ENCODE measurements around the gene MNT.

Gene MNT

GRCh38 chr17:2354311-2354710, 46.5 kb downstream of the MNT start:
- ChIA-PET POLR2A (no interaction called here), CTCF (interaction anchor here (1.0 to 3.3 kb wide), 11 partner anchors 12 to 300 kb away, joined by 3 to 56 read pairs (median 10); partner anchors contain the start of genes HIC1, SGSM2 and TSR1)
- no peak for TF ChIP-seq CTCF (IDR thresholded peaks at IDR 0.05; ENCODE audit: control extremely low read depth, extremely low read depth, low read depth, missing control alignments)
- DNase-seq (ENCODE audit: extremely low spot score): no peak

GRCh38 chr17:2351269-2351668, 49.6 kb downstream of the MNT start:
- no peak for TF ChIP-seq CTCF (IDR thresholded peaks at IDR 0.05; ENCODE audit: control extremely low read depth, extremely low read depth, low read depth, missing control alignments)
- ChIA-PET POLR2A (no interaction called here), CTCF (interaction anchor here (0.9 to 3.2 kb wide), 4 partner anchors 10 to 297 kb away, joined by 3 to 23 read pairs (median 5); partner anchors contain the start of genes HIC1 and TSR1)
- DNase-seq (ENCODE audit: extremely low spot score): no peak

GRCh38 chr17:2347805-2348685, 52.8 kb downstream of the MNT start:
- ChIA-PET POLR2A (no interaction called here), CTCF (interaction anchor here (1.0 to 1.5 kb wide), 5 partner anchors 9 to 293 kb away, joined by 3 to 4 read pairs (median 3); partner anchors contain the start of gene HIC1)
- DNase-seq (ENCODE audit: extremely low spot score): no peak
- TF ChIP-seq CTCF (IDR thresholded peaks at IDR 0.05; ENCODE audit: control extremely low read depth, extremely low read depth, low read depth, missing control alignments): no peak

GRCh38 chr17:2346475-2346874, 54.4 kb downstream of the MNT start:
- CTCF ChIA-PET: interaction anchor here (1.4 to 3.3 kb wide), 3 partner anchors 36 to 291 kb away, joined by 3 to 15 read pairs (median 3); no protein-coding TSS in a partner anchor
- DNase-seq (ENCODE audit: extremely low spot score): no peak
- POLR2A ChIA-PET: interaction anchor here (0.9 kb wide), 1 partner anchor 9 kb away, joined by 3 read pairs; no protein-coding TSS in a partner anchor
- no peak for TF ChIP-seq CTCF (IDR thresholded peaks at IDR 0.05; ENCODE audit: control extremely low read depth, extremely low read depth, low read depth, missing control alignments)

GRCh38 chr17:2344528-2344927, 56.3 kb downstream of the MNT start:
- POLR2A ChIA-PET: no interaction called here
- no peak for TF ChIP-seq CTCF (IDR thresholded peaks at IDR 0.05; ENCODE audit: control extremely low read depth, extremely low read depth, low read depth, missing control alignments)
- DNase-seq (ENCODE audit: extremely low spot score): no peak
- CTCF ChIA-PET: interaction anchor here (3.3 kb wide), 1 partner anchor 38 kb away, joined by 15 read pairs; no protein-coding TSS in a partner anchor

- CTCF ChIA-PET: interaction anchor here (1.4 kb wide), 1 partner anchor 10 kb away, joined by 5 read pairs; no protein-coding TSS in a partner anchor
- POLR2A ChIA-PET: no interaction called here
- no peak for DNase-seq (ENCODE audit: extremely low spot score)
- TF ChIP-seq CTCF (IDR thresholded peaks at IDR 0.05; ENCODE audit: control extremely low read depth, extremely low read depth, low read depth, missing control alignments): no peak
Measured at GRCh38 chr17:2343421-2343820, 57.4 kb downstream of the MNT start.

Data from GM10248 (cell line).